Lower leg skin (tissue), 3 donors: ENCODE measurements around the gene HBG2.

Experiments used
- CTCF ChIP-seq, 3 donors: fragments of 450-650 bp; IDR thresholded peaks; one replicate each; pipeline ENCODE4 v1.5.1; 2016; ENCODE audit warnings: antibody characterized with exemption in 3 of 3, mild to moderate bottlenecking in 3 of 3, moderate library complexity in 2 of 3
- POLR2A ChIP-seq, 2 donors: fragments of 450-650 bp; IDR thresholded peaks; one replicate each; pipeline ENCODE4 v1.6.1; 2016 to 2017; ENCODE audit warnings: antibody characterized with exemption in 2 of 2, mild to moderate bottlenecking in 1 of 2, moderate library complexity in 1 of 2

DNA sequence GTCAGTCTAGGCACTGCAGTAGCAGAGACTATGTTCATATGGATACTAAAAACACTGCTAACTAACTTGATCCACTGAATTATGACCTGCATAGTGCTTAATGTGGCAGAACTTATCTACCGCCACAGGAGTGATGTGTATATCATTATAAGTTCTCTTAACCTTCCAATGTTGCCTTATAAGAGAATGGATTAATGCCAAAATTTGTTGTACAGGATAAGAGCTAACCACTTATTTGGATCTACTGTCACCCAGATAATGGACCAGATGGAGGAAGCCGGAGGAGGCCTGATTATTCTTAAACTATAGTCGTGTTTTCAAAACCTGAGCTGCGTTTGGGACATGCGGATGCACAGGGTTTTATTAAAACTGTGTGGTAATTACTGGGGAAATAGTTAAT lies 49.0 kb upstream of the HBG2 start:
- TF ChIP-seq CTCF (IDR thresholded peaks at IDR 0.05): no peak
- no peak for TF ChIP-seq POLR2A (IDR thresholded peaks at IDR 0.05)
